T-helper 1 cell (primary cell): ENCODE results near the gene FKBP10.
"Not testable (repeated sequence)": the region's sequence is repeated elsewhere in the genome, so short reads cannot be mapped to it uniquely, and the experiment has no call there.

Experiments used
- DNase-seq, 5 donors: peaks; one replicate each; pipeline ENCODE4 v3.0.0-alpha.2; 2012 to 2020
- total RNA-seq, 4 donors: gene quantifications; one replicate each; lab custom pipeline; 2026; lab: John Stamatoyannopoulos, UW

FKBP10 gene, protein sequence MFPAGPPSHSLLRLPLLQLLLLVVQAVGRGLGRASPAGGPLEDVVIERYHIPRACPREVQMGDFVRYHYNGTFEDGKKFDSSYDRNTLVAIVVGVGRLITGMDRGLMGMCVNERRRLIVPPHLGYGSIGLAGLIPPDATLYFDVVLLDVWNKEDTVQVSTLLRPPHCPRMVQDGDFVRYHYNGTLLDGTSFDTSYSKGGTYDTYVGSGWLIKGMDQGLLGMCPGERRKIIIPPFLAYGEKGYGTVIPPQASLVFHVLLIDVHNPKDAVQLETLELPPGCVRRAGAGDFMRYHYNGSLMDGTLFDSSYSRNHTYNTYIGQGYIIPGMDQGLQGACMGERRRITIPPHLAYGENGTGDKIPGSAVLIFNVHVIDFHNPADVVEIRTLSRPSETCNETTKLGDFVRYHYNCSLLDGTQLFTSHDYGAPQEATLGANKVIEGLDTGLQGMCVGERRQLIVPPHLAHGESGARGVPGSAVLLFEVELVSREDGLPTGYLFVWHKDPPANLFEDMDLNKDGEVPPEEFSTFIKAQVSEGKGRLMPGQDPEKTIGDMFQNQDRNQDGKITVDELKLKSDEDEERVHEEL
- total RNA-seq, result 0.15 to 0.54 (median 0.33) reads per million in 4 donors

DNA sequence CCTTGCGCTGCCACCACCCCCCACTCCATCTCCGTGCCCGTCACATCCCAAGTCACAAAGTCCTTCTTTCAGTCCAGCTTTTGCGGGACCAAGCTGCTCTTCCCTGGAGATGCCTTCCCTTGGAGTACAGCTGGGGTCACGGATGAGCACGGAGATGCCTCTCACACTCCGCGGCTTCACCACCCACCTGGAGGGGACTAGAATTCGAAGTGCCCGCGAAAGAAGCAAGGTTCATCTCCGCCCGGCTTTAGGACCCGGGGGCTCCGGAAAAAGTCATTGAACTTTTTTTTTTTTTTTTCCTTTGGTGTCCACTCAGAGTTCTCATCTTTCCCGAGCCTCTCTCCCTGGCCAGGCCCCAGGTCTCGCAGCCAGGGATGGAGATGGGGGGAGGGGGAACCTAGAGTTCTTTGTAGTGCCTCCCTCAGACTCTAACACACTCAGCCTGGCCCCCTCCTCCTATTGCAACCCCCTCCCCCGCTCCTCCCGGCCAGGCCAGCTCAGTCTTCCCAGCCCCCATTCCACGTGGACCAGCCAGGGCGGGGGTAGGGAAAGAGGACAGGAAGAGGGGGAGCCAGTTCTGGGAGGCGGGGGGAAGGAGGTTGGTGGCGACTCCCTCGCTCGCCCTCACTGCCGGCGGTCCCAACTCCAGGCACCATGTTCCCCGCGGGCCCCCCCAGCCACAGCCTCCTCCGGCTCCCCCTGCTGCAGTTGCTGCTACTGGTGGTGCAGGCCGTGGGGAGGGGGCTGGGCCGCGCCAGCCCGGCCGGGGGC is at the start of gene FKBP10:
Gene FKBP10, plus strand, starts transcription at position 624 of the 771 bp plus-strand sequence. Its CDS starts 31 bp downstream, at position 655.
- DNase-seq, result peak in 2 of 5 donors; percentile 15 to 32

DNA sequence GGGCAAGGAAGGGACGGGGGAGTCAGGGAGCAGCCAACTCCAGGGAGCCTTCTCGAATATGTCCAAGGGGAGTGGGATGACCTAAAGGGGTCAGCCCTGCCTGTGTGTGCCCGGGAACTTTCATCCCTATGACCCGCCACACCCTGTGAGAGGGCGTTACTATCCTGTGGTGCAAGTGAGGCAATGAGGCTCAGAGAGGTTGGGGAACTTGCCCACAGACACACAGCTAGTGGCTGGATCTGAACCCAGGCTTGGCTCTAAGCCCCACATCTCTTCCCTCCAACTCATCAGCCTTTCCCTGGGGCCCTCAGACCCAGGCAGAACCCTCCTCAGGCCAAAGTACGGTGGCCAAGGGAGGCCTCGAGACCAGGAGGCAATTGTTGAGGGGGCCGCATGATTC is 49.5 kb upstream of the FKBP10 start:
- DNase-seq, result no peak

DNA sequence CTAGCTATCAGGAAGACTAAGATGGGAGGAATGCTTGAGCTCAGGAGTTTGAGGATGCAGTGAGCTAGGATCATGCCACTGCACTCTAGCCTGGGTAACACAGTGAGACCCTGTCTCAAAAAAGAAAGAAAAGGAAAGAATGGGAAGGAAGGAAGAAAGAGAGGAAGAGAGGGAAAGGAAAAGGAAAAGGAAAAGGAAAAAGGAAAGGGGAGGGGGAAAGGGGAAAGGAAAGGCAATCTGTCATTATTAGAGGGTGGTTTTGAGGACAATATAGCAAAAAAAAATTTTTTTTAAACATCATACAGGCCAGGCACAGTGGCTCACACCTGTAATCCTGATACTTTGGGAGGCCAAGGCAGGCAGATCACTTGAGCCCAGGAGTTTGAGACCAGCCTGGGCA is 46.7 kb upstream of the FKBP10 start:
- no peak for DNase-seq

DNA sequence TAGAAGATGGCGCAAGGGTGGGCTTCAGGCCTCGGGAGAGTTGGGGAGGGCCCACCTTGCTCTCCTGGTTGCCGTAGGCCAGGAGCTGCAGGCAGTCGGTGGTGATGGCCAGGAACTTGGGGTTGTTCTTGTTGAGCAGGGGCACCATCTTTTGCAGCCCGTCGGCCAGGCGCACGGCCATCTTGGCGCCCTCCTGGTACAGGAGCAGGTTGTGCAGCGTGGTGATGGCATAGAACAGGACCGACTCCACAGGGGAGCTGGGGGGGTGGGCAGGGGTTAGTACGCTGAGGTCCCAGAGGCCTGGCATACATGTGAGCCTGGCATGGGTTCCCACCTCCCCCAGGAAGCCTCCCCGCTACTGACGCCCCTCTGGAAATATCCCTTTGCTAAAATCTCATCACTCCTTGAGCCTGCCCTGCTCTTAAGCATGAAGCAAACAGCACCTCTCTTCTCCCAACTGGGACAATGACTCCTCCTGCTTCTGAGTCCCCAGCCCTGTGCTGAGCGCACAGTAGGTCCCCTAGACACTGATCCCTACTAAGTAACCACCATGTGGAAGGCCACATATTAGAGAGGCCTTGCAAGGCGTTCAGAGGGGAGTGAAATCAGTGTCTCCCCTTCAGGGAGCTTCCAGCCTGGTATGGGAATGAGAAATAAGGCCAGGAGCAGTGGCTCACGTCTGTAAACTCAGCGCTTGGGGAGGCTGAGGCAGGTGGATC is 45.3 kb upstream of the FKBP10 start:
- no peak for DNase-seq

DNA sequence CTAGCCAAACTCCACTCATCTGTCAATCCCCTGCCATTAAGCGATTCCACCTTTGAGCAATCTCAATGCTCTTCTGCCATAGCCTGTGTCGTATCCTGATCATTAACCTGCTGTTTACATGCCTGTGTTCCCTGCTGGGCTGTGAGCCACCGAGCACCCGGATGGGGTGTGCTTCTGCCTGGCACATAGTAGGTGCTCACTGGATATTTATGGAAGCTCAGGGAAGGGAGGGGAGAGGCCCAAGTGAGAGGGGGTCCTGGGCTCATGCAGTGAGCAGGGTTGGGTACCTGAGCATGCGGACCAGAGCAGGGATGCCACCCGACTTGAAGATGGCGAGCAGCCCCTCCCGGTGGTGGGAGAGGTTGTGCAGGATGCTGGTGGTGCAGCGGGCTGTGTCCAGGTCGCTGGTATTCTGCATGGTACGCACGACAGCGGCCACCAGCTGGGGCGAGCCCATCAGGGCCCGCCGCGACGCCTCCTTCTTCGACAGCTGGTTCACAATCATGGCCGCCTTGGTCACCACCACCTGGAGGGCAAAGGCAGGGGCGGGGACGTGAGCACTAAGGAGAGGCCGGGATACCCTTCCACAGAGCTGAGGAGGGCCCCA is 44.0 kb upstream of the FKBP10 start:
- no peak for DNase-seq

DNA sequence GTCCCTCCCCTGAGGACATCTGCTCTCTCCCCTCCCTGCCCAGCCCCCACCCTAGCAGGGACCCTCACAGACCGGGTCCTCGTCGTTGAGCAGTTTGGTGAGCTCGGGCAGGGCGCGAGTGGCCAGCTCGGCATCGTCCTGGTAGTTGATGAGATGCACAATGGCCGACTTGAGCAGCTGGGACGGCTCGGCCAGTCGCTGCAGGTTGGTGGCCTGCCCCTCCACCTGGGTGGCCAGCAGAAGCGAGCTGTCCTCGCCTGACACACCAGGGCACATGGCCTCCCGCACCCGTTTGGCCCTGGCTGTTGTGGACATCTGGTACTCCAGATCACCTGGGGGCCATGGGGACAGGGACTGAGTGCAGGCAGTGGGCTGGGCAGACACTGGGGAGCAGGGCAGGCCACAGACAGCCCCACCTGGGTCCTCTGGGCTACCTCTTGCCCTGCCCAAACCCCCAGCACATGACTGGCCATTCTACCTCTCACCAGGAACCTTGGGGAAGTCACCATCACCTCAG is 43.4 kb upstream of the FKBP10 start:
- DNase-seq, result no peak

DNA sequence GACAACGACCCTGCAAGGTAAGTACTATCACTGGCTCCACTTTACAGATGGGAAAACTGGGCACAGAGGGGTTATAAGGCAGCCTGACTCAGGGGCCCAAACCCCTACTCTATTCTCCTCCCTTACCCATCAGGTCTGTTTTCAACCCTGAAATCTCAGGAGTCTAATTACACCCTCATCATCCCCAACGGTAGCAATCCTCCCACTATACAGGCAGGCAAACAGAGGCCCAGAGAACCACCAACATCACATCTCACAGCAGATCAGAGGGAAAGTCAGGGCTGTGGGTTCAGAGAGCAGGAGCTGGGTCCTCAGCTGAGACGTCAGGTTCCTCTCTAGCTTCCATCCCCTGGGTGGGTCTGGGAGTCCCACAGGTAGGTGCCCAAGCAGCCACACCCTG is 42.8 kb upstream of the FKBP10 start:
- DNase-seq, result no peak

DNA sequence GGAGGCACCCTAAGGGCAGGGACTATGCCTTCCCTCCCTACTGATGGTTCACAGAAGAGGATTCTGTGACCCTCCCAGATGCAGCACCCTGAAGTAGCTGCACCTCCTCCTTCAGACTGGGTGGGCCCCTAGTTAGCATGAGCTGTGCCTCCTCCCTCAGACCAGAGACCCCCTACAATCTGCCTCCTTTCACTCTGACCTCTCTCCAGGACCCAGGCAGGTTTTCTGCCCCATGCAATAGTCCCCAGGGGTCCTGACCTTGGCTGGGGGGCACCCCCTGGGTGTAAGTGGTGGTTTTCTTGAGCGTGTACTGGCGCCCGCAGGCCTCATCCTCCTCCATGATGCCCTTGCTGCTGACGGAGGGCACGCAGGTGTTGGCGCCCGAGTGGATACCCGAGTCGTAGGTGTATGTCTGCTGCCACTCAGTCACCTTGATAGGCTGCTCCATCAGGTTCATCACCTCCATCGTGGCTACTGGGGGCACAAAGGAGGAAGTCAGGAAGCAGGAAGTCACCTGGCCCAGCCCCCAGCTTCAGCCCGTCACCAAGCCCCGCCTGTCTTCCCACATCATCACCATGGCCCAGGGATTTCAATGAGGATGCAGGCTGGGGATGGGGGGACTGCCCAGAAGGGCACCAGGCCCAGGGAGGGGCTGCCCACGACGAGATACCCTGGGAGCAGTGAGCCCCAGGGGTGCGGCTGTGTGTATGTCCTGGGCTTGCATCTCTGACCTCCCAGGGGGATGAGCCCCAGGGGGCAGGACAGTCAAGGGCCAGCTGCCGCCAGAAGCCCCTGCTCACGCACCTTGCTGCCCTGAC is 41.2 kb upstream of the FKBP10 start:
- no peak for DNase-seq

DNA sequence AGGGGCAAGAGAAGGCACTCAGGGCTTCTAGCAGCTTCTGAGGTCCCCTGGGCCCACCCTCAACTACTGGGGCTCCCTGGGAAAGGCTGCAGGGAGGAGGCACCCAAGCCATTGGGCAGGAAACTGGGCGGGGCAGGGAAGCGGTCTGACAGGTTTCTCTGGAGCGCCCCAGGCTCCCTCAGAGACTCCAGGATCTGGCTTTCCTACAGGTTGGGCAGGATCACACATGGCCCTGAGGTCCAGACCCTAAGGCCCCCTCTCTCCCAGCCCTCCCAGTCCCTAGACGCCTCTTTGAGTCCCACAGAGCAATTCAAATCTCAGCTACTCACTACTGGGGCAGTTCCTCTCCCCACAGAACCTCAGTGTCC is 40.6 kb upstream of the FKBP10 start:
- DNase-seq, result no peak

DNA sequence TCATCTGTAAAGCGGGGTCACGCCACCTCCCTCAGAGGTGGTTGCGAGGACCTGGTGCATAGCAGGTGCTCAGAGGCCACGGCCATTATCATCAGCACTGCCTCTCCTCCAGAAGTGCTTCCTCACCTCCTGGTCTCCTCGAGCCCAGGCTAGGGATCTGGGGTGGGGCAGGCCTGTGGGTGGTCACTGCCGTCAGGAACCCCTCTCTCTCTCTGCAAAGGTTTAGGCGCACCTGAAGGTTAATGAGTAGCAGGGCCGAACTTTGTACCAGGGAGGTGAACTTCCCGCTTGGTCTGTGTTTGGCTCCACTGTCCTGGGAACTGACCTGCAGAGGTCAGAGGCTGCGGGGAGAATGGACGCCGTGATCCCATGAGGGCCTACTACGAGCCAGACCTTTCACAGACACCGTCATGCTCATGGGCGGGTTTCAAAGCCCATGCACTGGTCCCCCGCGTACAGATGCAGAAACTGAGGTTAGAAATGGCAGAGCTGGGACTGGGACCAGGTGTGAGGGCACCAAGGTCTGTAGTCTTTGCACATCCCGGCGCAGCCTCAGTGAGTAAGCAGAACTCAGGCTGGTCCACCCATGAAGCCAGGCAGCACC is 40.1 kb upstream of the FKBP10 start:
- DNase-seq, result no peak

DNA sequence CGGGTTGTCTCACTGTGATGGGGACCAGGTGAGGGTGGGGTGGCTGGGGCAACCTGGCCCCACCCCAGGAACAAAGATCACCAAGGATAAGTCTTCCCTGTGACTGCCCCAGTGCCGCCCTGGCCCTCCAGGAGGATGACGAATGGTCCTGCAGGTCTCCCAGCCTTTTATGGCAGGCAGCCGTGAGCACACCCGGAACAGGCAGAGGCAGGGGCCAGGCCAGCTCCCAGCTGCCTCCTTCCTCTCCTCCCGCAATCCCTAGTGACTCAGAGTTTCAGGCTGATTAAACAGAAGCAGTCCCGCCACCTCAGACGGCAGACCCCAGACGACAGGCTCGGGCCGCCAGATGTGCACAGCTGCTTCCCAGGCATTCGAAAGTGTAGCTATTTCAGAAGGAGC is 39.6 kb upstream of the FKBP10 start:
- DNase-seq, result no peak

DNA sequence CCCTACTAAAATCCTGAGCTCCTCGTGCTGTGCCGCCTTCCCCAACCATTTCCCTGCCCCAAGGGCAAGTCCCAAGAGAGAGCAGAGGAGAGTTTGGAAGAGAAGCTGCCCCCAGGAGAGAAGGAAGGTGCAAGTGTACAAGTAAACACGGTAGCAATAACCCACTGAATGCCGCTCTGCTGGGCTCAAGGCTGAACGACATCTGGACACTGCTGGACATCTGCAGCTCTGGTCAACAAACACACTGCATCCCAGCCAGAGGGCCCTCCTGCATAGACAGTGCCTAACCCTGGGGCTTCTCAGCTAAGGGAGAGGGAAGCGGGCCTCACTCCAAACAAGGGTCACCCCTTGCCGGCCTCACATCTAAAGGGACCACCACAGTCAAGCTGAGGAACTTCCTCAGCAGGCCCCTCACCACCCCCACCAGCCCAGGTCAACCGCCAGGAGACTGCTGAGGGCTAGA is 39.0 kb upstream of the FKBP10 start:
- no peak for DNase-seq

DNA sequence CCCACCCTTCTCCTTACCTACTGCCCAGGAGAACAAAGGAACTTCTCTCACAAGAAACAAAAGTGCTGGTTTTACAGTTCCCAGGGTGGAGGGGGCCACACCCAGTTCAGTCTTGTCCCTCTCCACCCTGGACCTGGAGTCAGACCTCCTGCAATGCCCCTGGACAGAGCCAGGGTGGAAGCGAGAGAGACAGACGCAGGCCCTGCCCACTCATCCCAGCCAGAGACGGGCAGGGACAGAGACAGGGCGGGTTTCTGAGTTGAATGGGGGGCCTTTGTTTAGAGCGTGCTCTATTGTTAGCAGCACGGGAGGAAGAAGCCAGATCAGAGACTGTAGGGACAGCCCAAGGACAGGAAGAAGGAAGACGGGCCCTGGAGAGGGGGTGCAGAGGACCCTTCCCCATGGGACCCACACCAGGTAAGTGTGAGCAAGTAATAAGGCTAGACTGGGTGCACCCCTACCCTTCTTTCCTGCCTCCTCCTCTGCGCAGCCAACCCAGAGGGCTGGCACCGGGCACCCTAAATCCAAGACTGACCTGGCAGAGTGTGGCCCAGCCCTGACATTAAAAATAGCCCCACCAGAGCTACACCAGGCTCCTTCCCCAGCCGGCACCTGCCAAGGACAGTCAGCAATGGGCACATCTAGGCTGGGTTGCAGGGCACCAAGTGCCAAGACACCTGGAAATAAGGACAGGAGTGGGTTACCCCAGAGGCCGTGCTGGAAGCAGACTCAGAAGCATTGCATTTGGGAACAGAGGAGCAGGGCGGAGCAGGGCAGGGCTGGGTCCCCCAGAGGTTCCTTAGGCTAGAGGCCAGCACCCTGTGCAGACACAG is 37.2 kb upstream of the FKBP10 start:
- no peak for DNase-seq

DNA sequence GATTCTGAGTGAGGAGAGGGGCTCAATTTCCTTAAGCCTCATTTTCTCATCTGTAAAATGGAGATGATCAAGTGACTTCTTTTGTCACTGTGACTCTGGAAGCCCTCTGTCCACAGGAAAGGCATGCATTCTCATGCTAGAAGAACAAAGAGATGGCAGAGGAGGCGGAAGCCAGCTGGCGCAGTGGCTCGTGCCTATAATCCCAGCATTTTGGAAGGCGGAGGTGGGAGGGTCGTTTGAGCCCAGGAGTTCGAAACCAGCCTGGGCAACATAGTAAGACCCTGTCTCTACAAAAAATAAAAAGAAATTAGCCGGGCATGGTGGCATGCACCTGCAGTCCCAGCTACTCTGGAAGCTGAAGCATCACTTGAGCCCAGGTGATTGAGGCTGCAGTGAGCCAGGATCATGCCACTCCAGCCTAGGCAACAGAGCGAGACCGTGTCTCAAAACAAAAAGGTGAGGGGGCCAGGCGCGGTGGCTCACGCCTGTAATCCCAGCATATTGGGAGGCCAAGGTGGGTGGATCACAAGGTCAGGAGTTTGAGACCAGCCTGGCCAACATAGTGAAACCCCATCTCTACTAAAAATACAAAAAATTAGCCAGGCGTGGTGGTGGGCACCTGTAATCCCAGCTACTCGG is 36.4 kb upstream of the FKBP10 start:
- not testable (repeated sequence) for DNase-seq

DNA sequence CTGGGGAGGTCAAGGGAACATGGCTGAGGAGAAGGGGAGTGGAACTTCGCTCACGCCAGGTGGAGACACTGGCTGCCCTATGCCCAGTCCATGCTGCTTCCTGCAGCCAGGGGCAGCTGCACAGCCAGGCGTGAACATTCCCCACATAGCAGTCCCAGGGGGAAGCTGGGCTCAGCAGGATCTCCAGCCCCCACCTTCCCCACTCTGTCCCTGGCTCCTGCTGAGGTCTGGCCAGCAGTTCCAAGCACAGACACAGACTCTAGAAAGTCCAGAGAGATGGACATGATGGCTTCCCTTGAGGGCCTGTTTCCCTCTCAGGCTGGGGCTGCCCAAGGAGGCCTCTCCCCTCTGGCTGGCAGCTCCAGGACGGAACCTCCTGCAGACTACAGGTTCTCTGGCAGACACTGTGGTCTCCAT is 35.6 kb upstream of the FKBP10 start:
- DNase-seq, result no peak

DNA sequence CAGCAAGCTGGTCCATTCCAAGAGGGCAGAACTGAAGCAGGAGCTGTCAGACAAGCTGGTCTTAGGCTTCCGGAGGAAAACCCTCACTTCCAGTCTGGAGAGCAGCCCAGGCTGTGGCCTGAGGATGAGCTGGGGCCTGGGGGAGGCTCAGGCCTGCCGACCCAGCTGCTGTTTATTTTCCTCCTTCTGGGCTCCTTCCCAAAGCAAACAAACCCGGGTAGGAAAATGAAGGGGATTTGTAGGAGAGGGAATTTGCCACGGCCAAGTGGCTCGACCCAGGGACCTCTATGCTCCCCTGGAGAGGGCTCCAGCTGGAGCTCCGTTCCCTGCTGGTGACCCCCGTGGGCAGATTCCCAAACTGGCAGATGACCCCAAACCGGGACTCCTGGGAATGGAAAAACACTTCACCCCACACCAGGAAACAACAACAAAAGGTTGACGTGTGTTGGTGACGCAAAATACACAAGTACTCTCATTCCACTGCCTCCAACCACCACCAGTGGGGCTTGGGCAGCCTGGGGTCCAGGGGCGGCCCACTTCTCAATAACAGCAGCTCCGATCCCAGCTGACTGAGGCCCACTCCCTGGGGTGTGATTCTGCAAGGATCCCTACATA is 35.1 kb upstream of the FKBP10 start:
- DNase-seq, result no peak

DNA sequence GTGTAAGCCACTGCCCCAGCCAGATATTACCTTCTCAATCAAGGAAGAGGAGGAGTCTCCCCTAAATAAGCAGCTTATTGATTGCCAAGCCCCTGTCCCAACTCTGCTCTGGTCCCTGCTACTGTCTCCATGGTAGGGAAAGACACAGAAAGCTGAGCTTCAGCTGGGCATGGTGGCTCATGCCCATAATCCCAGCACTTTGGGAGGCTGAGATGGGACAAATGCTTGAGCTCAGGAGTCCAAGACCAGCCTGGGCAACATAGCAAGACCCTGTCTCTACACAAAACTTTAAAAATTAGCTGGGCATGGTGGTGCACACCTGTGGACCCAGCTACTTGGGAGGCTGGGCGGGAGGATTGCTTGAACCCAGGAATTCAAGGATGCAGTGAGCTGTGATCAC is 32.9 kb upstream of the FKBP10 start:
- no peak for DNase-seq

DNA sequence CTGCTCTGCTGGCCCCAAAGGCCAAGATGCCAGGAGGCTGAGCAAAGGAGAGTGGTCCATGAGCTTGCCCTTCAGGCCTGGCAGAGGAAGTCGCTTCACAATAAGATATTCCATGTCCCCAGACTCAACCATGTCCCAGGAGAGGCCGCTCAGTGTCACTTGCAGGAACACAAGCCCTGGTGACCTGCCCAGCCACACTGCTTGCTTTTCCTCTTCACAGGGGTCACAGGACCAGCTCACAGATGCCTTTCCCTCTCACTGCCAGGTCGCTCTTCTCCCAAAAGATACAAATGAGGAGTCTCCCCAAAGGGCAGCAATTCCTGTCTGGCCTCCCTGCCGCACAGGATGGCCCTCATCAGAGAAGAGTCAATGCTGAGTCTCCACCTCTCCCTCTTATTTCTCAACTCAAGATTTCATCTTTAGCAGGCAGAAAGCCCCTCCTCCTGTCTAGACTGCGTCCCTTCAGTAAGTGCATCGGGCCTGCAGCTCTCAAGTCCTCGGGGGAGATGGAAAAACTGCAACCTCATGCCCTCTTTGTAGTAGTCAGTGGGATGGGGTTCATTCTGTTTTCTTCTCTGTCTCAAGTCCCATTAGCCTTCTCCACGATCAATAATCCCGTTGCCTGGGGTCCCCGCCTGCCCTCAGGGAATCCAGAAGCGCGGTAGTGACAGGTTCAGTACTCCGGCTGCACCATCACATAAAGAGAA is 31.2 kb upstream of the FKBP10 start:
- DNase-seq, result no peak
